Measurements from ENCODE around the gene KANK4.
A peak's percentile ranks its signal among the peaks of the same experiment; 100 is the strongest.

Gene KANK4

GRCh38 chr1:62346886-62347285, 27.7 kb upstream of the KANK4 start:
- no peaks in the 10 kb centered on the region for H3K4me1 Mint-ChIP-seq
- DNase-seq (no peak), ATAC-seq (no peak)
- no peak overlapping the region for H3K27ac Mint-ChIP-seq
- H3K9me3 Mint-ChIP-seq: no peaks in the 10 kb centered on the region
- H3K4me3 Mint-ChIP-seq: no peak overlapping the region
- H3K27me3 Mint-ChIP-seq: no peaks in the 10 kb centered on the region

DNA sequence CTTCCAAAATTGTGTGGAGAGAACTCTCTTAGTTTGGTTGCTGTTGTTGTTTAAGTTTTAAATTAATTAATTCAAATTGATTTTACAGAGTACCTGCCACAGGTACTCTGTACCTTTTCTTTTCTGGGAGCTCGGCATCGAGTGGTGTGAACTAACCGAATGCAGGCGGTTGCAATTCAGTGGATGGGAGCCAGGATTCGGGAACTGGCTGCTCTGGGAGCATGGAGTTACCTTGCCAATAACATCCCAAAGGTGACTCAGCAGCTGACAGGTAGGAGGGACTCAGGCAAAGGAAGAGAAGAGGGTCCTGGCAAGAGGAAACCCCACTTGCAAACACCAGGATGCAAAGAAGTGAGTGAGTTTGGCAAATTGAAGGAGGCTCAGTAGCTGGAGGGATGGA, 24.7 kb upstream of the KANK4 start:
- H3K9me3 Mint-ChIP-seq: no peaks in the 10 kb centered on the region
- no peak overlapping the region for H3K4me3 Mint-ChIP-seq
- H3K27ac Mint-ChIP-seq: no peak overlapping the region
- no peaks in the 10 kb centered on the region for H3K4me1 Mint-ChIP-seq
- ATAC-seq: no peak
- no peaks in the 10 kb centered on the region for H3K27me3 Mint-ChIP-seq
- no peak for DNase-seq

DNA sequence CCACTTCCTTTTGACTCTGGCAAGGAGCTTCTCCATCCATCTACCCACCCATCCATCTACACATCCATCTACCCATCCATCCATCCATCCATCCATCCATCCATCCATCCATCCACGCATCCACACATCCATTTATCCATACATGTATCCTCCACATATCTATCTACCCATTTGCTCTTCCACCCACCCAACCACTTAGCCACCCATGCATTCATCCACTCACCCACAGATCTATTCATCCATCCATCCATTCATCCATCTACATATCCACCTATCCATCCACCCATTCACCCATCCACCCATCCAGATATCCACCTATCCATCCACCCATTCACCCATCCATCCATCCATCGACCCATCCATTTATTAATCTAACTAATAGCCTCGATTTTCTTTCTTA, 23.0 kb upstream of the KANK4 start:
- H3K4me3 Mint-ChIP-seq: no peak overlapping the region
- no peak overlapping the region for H3K27ac Mint-ChIP-seq
- no peaks in the 10 kb centered on the region for H3K9me3 Mint-ChIP-seq
- no peaks in the 10 kb centered on the region for H3K27me3 Mint-ChIP-seq
- H3K4me1 Mint-ChIP-seq: no peaks in the 10 kb centered on the region
- DNase-seq (no peak), ATAC-seq (no peak)

DNA sequence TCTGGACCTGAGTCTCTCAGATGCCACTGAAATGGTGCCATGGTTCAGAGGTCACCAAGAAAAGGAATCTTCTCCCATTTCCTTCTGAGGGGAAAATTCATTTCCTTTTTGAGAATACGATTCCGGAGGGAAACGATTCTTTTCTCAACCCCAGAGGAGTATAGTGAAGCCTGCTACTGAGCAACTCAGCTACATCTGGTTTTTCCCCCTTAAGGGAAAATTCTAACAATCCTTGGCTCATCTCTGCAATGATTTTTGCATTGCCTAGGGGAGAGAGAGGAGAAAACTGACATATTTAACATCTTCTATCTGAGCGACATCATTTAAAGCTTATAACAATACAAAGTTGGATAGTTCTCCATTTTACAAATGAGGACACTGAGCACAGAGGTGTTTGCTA, 22.4 kb upstream of the KANK4 start:
- Mint-ChIP-seq H3K4me3 (no peak overlapping the region), H3K4me1 (no peaks in the 10 kb centered on the region), H3K9me3 (no peaks in the 10 kb centered on the region), H3K27ac (no peak overlapping the region), H3K27me3 (no peaks in the 10 kb centered on the region)
- no peak for DNase-seq
- no peak for ATAC-seq

- H3K27ac Mint-ChIP-seq: no peak overlapping the region
- no peaks in the 10 kb centered on the region for H3K4me1 Mint-ChIP-seq
- H3K4me3 Mint-ChIP-seq: no peak overlapping the region
- H3K9me3 Mint-ChIP-seq: no peaks in the 10 kb centered on the region
- DNase-seq (no peak), ATAC-seq (no peak)
- H3K27me3 Mint-ChIP-seq: no peaks in the 10 kb centered on the region
Observed at GRCh38 chr1:62341089-62341488, 21.9 kb upstream of the KANK4 start.

DNA sequence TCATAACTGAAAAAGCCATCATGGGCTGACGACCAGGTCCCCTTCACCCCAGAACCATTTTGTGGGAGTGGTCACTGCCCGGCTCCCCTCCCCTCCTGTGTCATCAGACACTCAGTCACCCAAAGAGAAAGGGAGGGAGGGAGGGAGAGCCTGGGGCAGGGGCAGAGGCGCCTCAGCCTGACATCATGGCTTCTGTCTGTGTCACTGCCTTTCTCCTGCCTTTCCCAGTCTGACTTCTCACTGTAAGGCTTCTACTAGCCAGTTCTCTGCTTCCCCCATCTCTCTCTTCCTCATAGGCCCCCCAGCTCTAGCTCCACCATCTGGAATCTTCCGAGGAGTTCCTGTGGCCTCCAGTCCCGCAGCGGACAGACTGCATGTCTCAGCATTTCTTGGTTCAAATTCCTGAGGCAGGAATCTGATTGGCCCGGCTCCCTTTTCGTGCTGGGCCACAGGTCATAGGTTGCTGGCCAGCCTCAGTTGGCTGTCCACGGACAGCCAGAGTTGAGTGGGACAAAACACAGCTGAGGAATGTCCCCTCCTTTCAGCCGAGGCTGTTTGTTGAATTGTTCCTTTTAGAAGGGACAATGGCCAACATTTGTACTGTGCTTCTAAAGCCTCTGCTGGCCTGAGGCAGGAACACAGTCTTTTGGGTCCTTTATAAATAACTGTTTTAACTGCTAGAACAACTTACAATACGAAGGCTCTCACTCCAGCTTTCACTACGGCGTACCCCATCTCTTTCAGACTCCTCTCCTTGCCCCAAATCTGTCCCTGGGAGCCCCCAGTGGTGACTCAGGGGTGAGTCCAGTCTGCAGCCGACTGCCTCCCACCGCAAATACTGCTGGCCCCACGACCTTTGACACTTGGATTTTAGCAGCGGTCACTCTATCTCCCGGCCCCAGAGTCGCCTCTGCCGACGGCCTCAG, 18.7 kb upstream of the KANK4 start:
- H3K4me3 Mint-ChIP-seq: no peak overlapping the region
- H3K27me3 Mint-ChIP-seq: no peaks in the 10 kb centered on the region
- H3K27ac Mint-ChIP-seq: peak overlapping the region in 1 of 2 donors; percentile 91
- DNase-seq: no peak
- H3K4me1 Mint-ChIP-seq: no peaks in the 10 kb centered on the region
- no peak for ATAC-seq
- peaks cover 0 to 10% of the 10 kb centered on the region in 2 donors for H3K9me3 Mint-ChIP-seq

GRCh38 chr1:62336995-62337705, 17.9 kb upstream of the KANK4 start:
- no peaks in the 10 kb centered on the region for H3K27me3 Mint-ChIP-seq
- H3K9me3 Mint-ChIP-seq: peaks cover 2 to 13% of the 10 kb centered on the region in 2 donors
- ATAC-seq (no peak), DNase-seq (no peak)
- no peaks in the 10 kb centered on the region for H3K4me1 Mint-ChIP-seq
- no peak overlapping the region for H3K27ac Mint-ChIP-seq
- no peak overlapping the region for H3K4me3 Mint-ChIP-seq

DNA sequence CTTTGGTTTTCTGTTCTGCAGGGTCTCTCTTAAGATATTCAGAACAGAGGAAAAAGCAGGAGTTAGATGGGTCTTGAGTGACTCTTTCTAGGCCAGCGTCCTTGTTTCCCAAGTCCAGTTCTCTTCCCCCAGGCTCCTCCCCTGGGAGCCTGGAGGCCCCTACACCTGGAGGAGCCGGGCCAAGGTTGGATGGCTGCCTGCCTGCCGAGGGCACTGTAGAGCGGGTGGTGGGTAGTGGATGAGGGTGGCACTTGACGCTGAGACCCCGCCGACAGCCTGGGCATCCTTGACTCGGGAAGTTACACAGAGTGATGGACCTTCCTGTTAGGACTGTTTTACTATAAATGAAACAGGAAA, 17.4 kb upstream of the KANK4 start:
- ATAC-seq (no peak), DNase-seq (no peak)
- peaks cover 7 to 18% of the 10 kb centered on the region in 2 donors for H3K9me3 Mint-ChIP-seq
- no peaks in the 10 kb centered on the region for H3K27me3 Mint-ChIP-seq
- no peak overlapping the region for H3K27ac Mint-ChIP-seq
- no peaks in the 10 kb centered on the region for H3K4me1 Mint-ChIP-seq
- no peak overlapping the region for H3K4me3 Mint-ChIP-seq

DNA sequence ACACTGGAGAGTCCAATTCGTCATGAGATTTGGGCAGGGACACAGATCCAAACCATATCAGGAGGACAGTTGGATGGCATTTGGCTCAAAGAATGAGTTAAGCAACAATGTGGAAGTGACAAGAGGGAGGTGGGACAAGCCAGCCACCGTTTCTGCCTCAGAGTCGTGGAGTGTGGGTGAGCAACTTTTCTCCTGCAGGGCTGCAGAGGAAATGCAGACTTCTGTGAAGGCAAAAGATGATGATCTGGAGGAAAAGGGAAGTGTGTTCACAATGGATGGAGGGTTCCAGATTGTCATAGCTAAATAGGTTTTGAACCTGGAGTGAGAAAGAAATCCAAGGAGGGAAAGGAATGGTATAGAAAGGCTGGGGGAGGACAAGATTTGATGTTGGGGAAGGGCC, 16.4 kb upstream of the KANK4 start:
- H3K4me1 Mint-ChIP-seq: no peaks in the 10 kb centered on the region
- H3K4me3 Mint-ChIP-seq: no peak overlapping the region
- H3K27ac Mint-ChIP-seq: no peak overlapping the region
- H3K9me3 Mint-ChIP-seq: peaks cover 9 to 19% of the 10 kb centered on the region in 2 donors
- H3K27me3 Mint-ChIP-seq: no peaks in the 10 kb centered on the region
- no peak for DNase-seq
- no peak for ATAC-seq

DNA sequence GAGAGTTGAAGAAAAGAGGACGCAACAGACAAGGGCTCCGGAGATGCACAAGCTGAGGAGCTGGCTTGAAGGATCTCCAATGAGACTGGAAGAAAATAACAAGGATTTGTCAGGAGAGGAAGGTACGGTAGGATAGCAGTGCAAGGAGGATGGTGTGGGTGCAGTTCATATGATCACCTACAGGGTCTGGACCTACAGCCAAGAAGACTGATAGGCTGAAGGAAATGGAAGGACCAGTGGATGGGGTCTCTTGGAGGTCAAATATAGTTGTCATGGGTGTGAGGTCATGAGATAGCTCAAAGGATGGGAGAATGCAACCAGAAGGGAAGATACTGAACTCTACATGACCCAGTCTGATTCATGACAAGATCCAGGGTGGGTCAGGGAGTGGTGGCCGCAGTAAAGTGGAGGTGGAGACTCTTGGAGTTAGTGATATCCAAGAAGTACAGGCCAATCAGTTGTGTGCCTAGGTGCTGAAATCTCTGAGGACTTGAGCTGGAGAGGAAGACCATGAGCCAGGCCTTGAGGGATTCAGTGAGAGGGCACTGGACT, 15.3 kb upstream of the KANK4 start:
- Mint-ChIP-seq H3K27ac (no peak overlapping the region), H3K27me3 (no peaks in the 10 kb centered on the region), H3K4me1 (no peaks in the 10 kb centered on the region), H3K9me3 (peaks cover 9 to 19% of the 10 kb centered on the region in 2 donors), H3K4me3 (no peak overlapping the region)
- DNase-seq (no peak), ATAC-seq (no peak)

DNA sequence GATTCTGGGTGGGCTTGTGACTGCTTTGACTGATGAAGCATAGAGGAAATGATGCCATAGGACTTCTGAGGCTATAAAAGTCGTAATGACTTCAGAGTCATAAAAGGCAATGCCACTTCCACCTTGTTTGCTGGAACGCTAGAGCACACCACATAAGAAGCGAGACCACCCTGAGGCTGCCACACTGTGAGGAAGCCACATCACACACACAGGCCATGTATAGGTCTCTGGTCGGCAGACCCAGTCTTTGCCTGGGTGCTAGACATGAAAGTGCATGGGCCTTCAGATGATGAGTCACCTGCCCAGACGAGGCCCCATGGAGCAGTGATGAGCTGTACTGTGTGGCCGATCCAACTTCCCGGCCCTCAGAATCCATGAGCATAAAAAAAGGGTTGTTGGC, 14.2 kb upstream of the KANK4 start:
- Mint-ChIP-seq H3K27ac (peak overlapping the region in 1 of 2 donors; percentile 59), H3K4me3 (no peak overlapping the region), H3K9me3 (peaks cover 9 to 19% of the 10 kb centered on the region in 2 donors), H3K27me3 (no peaks in the 10 kb centered on the region), H3K4me1 (no peaks in the 10 kb centered on the region)
- DNase-seq: peak; percentile 8 to 24
- ATAC-seq: peak; percentile 86

- DNase-seq: no peak
- no peaks in the 10 kb centered on the region for H3K4me1 Mint-ChIP-seq
- peaks cover 9% of the 10 kb centered on the region in 2 donors for H3K9me3 Mint-ChIP-seq
- ATAC-seq: no peak
- no peak overlapping the region for H3K4me3 Mint-ChIP-seq
- H3K27me3 Mint-ChIP-seq: no peaks in the 10 kb centered on the region
- no peak overlapping the region for H3K27ac Mint-ChIP-seq
Observed at GRCh38 chr1:62327360-62328055, 8.3 kb upstream of the KANK4 start.

- Mint-ChIP-seq H3K4me1 (no peaks in the 10 kb centered on the region), H3K9me3 (no peaks in the 10 kb centered on the region), H3K4me3 (no peak overlapping the region), H3K27me3 (peaks cover 17% of the 10 kb centered on the region), H3K27ac (no peak overlapping the region)
- DNase-seq (no peak), ATAC-seq (no peak)
Observed at GRCh38 chr1:62325681-62326080, 6.4 kb upstream of the KANK4 start.

GRCh38 chr1:62325081-62325480, 5.8 kb upstream of the KANK4 start:
- ATAC-seq (no peak), DNase-seq (no peak)
- H3K4me1 Mint-ChIP-seq: no peaks in the 10 kb centered on the region
- H3K4me3 Mint-ChIP-seq: no peak overlapping the region
- no peak overlapping the region for H3K27ac Mint-ChIP-seq
- H3K27me3 Mint-ChIP-seq: peaks cover 23% of the 10 kb centered on the region
- H3K9me3 Mint-ChIP-seq: no peaks in the 10 kb centered on the region

GRCh38 chr1:62321446-62321845, 2.2 kb upstream of the KANK4 start:
- peaks cover 54% of the 10 kb centered on the region for H3K27me3 Mint-ChIP-seq
- no peak for DNase-seq
- H3K27ac Mint-ChIP-seq: no peak overlapping the region
- ATAC-seq: no peak
- no peaks in the 10 kb centered on the region for H3K9me3 Mint-ChIP-seq
- H3K4me1 Mint-ChIP-seq: no peaks in the 10 kb centered on the region
- no peak overlapping the region for H3K4me3 Mint-ChIP-seq

All from stimulated activated naive CD8-positive, alpha-beta T cell treated with anti-CD3 and anti-CD28 coated beads, Interleukin-15, amount 100 ng/mL, for 72 hours (primary cell).